Neutrophil (primary cell): ENCODE measurements around the gene CLCN7.
"Not testable (repeated sequence)": the region's sequence is repeated elsewhere in the genome, so short reads cannot be mapped to it uniquely, and the experiment has no call there.

Source experiments
- H3K27ac ChIP-seq: fragments of 200-600 bp; sonication (generic); 2 replicates; pipeline ENCODE4 v1.5.1; 2016; ENCODE audit warnings: mild to moderate bottlenecking, moderate library complexity
- H3K27me3 ChIP-seq: fragments of 200-600 bp; sonication (generic); 2 replicates; pipeline ENCODE4 v1.6.0; 2016; ENCODE audit warnings: mild to moderate bottlenecking
- H3K36me3 ChIP-seq: fragments of 200-600 bp; sonication (generic); 2 replicates; pipeline ENCODE4 v1.5.1; 2017
- H3K4me1 ChIP-seq, 2 experiments: fragments of 200-600 bp in 1 of 2; sonication (generic) in 1 of 2; 1 replicate in 1 of 2; 2 replicates in 1 of 2; pipeline versions ENCODE4 v1.5.1 to v1.6.1; 2013 to 2016; ENCODE audit warnings: low read depth in 1 of 2, low read length in 1 of 2, mild to moderate bottlenecking in 1 of 2, moderate library complexity in 1 of 2; ENCODE audit not compliant: control insufficient read depth in 1 of 2, insufficient read depth in 1 of 2
- H3K4me3 ChIP-seq, 2 experiments: fragments of 200-600 bp in 1 of 2; sonication (generic) in 1 of 2; 1 replicate in 1 of 2; 2 replicates in 1 of 2; pipeline ENCODE4 v1.5.1; 2013 to 2016; ENCODE audit warnings: low read depth in 1 of 2, low read length in 1 of 2, mild to moderate bottlenecking in 1 of 2, moderate library complexity in 1 of 2
- H3K9me3 ChIP-seq: fragments of 200-600 bp; sonication (generic); 2 replicates; pipeline ENCODE4 v1.5.1; 2016
- TF ChIP-seq, protein P1 (sequence below): fragments of 200-600 bp; sonication (generic); IDR thresholded peaks from 2 replicates; pipeline ENCODE4 v1.5.1; 2016; ENCODE audit warnings: antibody characterized with exemption

The CLCN7 gene

DNA sequence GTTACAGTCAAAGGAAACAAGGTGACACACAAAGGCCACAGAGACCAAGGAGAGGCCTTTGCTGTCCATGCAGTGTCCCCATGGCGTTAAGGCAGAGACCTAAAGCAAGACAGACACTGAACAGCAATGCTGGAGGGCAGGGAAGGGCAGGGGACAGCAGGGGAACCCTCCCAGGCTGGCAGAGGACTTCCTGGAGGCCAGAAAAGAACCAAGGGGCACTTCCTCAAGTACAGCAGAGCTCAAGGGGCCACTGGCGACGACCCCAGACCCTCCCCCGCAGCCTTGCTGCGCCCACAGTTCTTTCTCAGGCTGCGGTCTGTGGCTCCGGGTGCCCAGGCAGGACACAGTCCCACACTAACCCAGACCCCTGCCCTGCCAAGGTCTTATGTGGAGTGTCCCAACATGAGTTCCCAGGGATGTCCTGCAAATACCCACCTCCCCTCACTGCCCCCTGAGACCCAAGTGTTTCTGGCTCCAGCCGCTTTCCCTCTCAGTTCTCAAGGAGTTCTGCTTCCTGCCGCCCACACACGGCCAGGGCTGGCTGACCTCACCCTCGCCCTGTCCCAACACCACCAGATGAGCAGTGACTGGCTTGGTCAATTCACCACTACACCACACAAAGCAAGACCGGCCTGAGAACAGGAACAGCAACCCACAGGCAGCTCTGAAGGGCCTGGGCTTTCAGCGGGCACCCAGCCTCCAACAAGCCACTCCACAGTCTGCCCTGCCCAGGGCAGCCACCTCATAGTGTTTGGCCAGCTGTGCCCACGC lies 4.2 kb downstream of the CLCN7 start:
- Histone ChIP-seq H3K4me1 (peaks cover 49 to 56% of the 10 kb centered on the region in 2 experiments), H3K27ac (peak overlapping the region; percentile 86), H3K36me3 (no peaks in the 10 kb centered on the region), H3K27me3 (no peaks in the 10 kb centered on the region), H3K9me3 (no peaks in the 10 kb centered on the region), H3K4me3 (peak overlapping the region; percentile 62 to 65)
- TF ChIP-seq, protein P1, sequence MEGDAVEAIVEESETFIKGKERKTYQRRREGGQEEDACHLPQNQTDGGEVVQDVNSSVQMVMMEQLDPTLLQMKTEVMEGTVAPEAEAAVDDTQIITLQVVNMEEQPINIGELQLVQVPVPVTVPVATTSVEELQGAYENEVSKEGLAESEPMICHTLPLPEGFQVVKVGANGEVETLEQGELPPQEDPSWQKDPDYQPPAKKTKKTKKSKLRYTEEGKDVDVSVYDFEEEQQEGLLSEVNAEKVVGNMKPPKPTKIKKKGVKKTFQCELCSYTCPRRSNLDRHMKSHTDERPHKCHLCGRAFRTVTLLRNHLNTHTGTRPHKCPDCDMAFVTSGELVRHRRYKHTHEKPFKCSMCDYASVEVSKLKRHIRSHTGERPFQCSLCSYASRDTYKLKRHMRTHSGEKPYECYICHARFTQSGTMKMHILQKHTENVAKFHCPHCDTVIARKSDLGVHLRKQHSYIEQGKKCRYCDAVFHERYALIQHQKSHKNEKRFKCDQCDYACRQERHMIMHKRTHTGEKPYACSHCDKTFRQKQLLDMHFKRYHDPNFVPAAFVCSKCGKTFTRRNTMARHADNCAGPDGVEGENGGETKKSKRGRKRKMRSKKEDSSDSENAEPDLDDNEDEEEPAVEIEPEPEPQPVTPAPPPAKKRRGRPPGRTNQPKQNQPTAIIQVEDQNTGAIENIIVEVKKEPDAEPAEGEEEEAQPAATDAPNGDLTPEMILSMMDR: no peak

DNA sequence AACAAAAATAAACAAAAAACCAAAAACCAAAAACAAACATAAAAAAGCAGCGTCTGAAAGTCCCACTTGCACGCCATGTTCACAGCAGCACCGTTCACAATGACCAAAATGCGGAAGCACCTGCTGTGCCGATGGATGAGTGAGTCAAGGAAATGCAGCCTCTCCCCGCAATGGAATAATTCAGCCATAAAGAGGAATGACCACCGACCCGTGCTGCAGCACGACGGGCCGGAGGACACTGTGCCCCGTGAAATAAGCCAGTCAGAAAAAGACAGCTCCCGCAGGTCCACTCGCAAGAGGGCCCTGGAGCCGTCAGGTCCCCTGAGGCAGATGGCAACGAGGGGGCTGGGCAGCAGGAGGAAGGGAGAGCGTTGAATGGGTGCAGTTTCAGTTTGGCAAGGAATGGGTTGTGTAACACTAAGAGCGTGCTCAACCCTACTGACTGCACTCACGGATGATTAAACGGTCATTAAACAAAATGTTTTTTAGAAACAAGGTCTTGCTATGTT lies 5.1 kb downstream of the CLCN7 start:
- Histone ChIP-seq H3K27ac (peak overlapping the region; percentile 86), H3K4me3 (peak overlapping the region; percentile 62 to 65), H3K9me3 (no peaks in the 10 kb centered on the region), H3K36me3 (peaks cover 5% of the 10 kb centered on the region), H3K27me3 (no peaks in the 10 kb centered on the region), H3K4me1 (peaks cover 44 to 52% of the 10 kb centered on the region in 2 experiments)
- TF ChIP-seq, protein P1: no peak

- H3K4me1 ChIP-seq: peaks cover 40 to 47% of the 10 kb centered on the region in 2 experiments
- not testable (repeated sequence) for H3K27me3 ChIP-seq, H3K9me3 ChIP-seq
- H3K36me3 ChIP-seq: peaks cover 11% of the 10 kb centered on the region
- peak overlapping the region; percentile 62 to 65 for H3K4me3 ChIP-seq
- peak overlapping the region; percentile 86 for H3K27ac ChIP-seq
These were observed 5.7 kb downstream of the CLCN7 start for GRCh38 chr16:1469141-1469540.

DNA sequence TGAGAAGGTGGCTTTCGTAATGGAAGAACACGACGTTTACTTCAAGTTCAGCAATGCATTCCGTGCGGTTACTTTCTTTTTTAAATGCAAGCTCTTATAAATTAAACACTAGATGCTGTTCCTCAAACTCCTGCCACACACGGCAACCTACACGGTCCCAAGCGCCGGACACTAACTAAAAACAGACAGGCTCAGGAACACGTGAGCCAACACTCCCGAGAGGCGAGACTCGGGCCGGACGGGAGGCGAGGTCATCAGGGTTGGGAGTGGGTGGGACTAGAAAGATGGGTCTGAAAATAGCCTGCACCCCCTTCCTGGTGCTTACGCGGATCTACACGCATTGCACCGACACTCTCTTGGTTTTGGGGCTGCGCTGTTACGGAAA lies 6.4 kb downstream of the CLCN7 start:
- Histone ChIP-seq H3K4me3 (no peak overlapping the region), H3K27me3 (no peaks in the 10 kb centered on the region), H3K27ac (no peak overlapping the region), H3K4me1 (peaks cover 33 to 40% of the 10 kb centered on the region in 2 experiments), H3K36me3 (peaks cover 12% of the 10 kb centered on the region), H3K9me3 (no peaks in the 10 kb centered on the region)
- TF ChIP-seq, protein P1: no peak

DNA sequence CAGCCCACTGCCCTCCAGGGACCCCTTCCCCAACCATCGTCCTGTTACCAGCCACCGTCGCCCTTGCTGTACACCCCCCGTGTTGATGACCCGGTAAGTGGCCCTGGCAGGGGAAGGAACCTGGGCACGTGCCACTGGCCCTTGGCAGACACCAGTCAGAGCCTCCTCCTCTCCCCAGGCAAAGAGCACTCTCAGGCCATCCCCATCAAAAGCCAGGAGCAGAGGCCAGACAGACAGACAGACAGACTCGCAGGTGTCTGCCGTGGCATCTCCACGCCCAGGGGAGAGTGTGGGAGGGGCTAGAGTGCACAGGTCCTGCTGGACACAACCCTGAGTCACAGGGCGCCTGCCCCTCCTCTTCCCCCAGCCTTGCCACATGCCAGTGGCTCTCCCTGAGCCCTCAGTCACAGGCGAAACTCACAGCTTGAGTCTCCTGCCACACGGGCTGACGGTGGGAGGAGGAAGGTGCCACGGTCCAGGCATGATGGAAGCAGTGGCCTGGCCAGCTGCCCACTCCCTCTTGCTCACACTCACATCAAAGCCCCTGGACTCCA lies 7.8 kb downstream of the CLCN7 start:
- Histone ChIP-seq H3K9me3 (no peaks in the 10 kb centered on the region), H3K27ac (no peak overlapping the region), H3K4me1 (peaks cover 29 to 30% of the 10 kb centered on the region in 2 experiments), H3K36me3 (peaks cover 12% of the 10 kb centered on the region), H3K4me3 (no peak overlapping the region), H3K27me3 (no peaks in the 10 kb centered on the region)
- TF ChIP-seq, protein P1: no peak

DNA sequence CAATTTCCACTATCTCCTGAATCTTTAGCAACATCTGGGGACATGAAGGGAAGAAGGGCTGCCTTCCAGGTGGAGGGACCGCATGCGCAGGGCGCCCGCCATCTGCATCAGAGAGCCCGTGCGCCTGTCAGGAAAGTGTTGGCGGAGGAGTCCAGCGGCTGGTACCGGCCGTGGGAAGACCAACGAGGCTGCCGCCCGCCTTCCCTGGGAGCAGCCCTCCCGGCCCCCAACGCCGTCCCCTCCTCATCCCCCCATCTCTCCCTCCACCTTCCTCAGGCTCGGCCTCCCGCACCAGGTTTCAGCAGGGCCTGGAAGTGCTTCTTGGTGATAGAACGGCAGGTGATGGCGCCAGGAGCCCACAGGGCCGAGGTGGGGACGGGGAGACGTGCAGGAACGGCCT lies 8.8 kb downstream of the CLCN7 start:
- Histone ChIP-seq H3K27ac (no peak overlapping the region), H3K4me3 (no peak overlapping the region), H3K9me3 (no peaks in the 10 kb centered on the region), H3K4me1 (peaks cover 19 to 20% of the 10 kb centered on the region in 2 experiments), H3K27me3 (no peaks in the 10 kb centered on the region), H3K36me3 (peaks cover 19% of the 10 kb centered on the region)
- TF ChIP-seq, protein P1: no peak
